GM21381 (cell line): Measurements from ENCODE around the gene ZNF148.
"Not testable (repeated sequence)": the region's sequence is repeated elsewhere in the genome, so short reads cannot be mapped to it uniquely, and the experiment has no call there.

ENCODE experiments used
- ATAC-seq: cut with Tn5 transposase; IDR thresholded peaks from one replicate; pipeline ENCODE4 v1.9.1; 2021; ENCODE audit warnings: mild to moderate bottlenecking, moderate library complexity; ENCODE audit not compliant: unreplicated experiment

The ZNF148 gene, protein sequence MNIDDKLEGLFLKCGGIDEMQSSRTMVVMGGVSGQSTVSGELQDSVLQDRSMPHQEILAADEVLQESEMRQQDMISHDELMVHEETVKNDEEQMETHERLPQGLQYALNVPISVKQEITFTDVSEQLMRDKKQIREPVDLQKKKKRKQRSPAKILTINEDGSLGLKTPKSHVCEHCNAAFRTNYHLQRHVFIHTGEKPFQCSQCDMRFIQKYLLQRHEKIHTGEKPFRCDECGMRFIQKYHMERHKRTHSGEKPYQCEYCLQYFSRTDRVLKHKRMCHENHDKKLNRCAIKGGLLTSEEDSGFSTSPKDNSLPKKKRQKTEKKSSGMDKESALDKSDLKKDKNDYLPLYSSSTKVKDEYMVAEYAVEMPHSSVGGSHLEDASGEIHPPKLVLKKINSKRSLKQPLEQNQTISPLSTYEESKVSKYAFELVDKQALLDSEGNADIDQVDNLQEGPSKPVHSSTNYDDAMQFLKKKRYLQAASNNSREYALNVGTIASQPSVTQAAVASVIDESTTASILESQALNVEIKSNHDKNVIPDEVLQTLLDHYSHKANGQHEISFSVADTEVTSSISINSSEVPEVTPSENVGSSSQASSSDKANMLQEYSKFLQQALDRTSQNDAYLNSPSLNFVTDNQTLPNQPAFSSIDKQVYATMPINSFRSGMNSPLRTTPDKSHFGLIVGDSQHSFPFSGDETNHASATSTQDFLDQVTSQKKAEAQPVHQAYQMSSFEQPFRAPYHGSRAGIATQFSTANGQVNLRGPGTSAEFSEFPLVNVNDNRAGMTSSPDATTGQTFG

DNA sequence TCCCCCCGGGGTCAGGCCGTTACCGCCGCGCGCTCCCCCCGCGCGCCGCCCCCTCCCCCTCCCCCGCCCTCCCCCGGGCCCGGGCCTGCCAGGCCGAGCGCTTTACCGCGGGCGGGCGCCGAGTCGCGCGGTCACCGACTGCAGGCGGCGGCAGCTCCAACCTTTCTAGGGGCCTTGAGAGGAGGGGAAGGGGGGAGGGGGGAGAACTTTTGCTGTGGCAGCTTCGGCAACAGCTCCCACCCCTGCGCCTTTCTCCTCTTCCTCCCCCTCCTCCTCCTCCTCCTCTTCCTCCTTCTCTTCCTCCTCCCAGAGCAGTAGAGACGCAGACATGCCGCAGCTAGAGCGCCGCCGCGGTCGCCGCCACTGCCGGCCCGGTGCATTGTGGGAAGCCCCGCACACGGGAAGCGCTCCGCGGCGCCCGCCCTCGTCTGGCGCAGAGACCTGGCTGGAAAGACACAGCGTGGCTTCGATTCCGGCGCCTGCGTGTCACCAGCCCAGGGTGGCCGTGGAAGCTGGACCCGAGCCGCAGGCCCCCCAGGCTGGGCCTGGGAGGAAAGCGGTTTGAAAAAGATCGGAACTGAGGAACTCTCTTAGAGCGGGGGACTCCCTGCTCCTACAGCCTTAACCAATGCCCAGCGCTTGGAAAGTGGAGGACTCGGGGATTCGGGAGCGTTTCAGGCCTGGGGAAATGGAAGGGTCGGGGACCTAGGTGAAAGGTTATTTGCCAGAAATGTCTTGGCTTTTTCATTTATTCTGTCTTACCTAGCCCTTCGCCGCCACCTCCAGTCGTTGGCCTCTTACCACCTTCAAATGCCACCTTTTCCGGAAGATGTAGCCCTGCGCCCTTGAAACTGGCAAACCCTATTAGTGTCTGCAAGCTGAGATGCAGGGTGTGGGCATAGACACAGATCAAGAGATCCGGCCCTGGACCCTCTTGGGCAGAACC lies at the start of gene ZNF148:
Gene ZNF148, minus strand, starts transcription at position 330 of the 946 bp plus-strand sequence. CDS start 61,685 bp downstream, outside the sequence.
- peak; percentile 84 for ATAC-seq

DNA sequence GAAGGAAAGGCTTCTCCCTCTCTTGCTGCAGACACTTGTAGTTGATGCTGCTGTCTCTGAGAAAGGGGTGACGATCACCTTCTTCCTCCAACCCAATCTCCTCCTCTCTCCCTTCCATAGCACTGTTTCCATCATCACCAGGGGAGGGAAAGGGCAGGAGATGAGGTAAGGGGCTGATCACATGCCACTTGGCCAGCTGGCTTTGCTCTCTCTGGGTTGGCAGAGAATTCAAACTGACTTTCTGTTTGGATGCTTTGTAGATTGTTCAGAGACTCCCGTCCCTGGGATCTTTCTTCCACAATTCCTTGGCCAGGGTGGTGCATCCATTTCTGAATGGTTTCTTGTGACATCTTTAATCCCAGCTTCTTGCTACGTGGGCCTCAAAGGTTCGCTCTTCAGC lies 43.2 kb upstream of the ZNF148 start:
- no peak for ATAC-seq

DNA sequence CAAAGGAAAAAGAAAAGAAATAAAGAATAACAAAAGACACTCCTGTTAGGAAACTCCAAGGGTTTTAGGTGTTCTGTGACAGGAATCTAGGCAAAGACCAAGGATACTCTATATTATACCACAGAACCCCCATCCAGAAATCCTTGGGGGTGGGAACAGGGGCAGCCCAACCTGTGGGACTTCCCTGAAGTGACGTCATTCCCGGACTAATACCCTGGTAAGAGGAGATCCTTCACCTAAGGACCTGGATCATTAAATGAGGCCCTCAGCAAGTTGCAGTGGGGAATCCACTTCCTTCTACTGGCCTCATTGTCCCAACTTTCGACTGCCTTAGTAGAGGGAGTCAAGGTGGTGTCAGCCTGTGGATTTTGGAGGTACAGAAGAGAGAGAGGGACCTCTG lies 41.1 kb upstream of the ZNF148 start:
- ATAC-seq, result no peak

DNA sequence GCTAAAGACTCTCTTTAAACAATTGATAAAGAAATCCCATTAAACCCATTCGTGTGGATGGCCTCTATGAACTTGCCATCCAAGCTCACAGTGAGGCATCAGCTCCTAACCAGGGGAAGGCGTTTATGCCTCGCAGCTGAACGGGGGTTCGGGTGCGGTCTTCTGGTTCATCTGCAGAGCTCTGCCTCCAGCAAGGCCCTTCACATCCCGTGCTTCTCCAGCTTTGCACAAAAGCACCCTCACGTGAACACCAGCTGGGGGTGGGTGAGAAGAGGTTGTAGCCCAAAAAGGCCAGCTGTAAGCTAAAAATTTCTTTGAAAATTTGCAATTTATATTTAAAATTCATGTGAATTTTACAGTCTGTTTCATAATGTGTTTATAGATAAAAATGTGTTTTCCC lies 39.5 kb upstream of the ZNF148 start:
- ATAC-seq, result no peak

DNA sequence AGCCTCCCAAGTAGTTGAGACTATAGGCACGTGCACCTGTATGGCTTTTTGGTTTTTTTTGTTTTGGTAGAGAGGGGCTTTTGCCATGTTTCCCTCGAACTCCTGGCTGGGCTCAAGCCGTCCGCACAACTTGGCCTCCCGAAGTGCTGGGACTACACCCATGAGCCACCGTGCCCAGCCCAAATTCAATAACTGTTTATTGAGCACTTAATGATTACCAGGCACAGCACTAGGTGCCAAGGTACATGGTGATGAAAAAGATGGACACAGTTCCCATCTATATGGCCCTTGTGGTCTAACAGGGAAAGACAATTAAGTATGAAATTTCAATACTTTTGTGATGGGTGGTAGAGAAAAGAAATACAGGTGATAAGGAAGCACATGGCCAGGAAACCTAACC lies 35.8 kb upstream of the ZNF148 start:
- ATAC-seq, result no peak

DNA sequence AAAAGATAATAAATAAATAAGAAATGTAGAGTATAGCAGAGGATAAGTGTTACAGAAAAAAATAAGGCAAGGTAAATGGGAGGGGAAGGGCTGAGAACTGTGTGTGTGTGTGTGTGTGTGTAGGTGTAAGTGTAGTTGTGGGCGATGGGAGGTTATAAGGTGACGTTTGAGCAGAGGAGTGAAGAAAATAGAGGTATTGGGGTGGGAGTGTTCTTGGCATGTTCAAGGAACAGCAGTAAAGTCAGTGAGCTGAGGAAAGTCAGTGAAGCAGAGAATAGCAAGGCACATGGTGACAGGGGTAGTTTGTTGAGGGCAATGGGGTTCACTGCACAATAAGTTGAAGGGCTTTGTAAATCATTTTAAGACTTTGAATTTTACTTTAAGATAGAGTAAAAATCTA lies 30.9 kb upstream of the ZNF148 start:
- ATAC-seq, result no peak

DNA sequence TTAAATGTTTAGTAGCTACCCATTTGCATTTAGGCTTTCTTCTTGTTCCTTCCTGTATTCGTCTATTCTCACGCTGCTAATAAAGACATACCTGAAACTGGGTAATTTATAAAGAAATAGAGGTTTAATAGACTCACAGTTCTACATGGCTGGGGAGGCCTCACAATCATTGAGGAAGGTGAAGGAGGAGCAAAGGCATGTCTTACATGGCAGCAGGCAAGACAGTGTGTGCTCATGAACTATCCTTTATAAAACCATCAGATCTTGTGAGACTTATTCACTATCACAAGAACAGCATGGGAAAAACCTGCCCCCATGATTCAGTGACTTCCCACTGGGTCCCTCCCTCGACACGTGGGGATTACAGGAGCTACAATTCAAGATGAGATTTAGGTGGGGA lies 30.4 kb upstream of the ZNF148 start:
- ATAC-seq, result not testable (repeated sequence)

DNA sequence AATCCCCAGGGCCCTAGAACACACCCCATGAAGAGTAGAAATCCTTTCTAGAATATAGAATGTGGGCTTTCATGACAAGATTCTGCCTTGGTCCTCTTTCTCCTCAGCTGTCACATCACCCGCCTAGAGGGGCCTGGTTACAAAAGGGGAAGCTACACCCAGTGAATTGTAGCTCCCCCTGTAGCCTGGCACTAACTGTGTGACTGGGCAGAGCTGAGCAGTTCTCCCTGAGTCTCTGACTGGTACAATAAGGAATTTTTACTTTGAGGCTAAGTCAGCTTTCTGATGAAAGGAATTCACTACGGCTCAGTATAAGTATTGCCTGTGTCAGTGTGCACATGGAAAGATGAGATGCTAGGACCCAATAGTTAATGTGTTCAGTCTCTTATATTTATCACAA lies 28.7 kb upstream of the ZNF148 start:
- ATAC-seq, result no peak

DNA sequence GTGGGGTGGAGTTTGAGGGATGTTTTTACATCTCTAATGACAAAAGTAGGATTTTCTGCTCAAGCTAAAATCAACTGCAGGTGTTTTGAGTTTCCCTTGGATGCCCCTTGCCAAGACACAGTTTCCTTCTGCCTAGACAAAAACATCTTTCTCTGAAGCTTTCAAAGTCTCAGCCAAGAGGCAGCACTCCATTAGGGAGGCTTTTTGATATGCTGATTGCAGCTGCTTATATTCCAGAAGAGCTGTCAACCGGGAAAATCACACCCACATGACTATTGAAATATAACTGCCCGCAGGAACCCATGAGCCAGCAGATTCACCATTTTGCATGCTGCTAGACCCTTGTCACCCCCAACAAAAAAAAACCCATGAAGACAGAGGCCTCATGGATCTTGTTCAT lies 27.5 kb upstream of the ZNF148 start:
- ATAC-seq, result no peak

DNA sequence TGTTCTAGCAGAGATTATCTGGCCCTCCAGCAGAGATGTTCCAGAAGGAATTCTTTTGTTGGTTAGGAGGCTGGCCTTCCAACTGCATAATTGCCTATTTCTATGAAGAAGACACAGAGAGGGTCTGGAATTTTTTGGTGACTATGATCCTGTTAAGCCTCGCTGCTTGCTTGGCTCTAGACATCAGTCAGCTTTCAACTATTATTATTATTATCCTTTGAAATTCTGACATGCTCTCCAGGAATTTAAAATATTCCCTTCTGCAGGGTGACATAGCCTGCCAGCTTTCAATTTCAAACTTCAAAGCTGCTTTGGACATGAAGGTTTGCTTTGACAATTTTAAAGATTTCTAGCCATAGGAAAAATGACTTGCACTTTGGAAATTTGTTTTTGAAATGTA lies 26.3 kb upstream of the ZNF148 start:
- no peak for ATAC-seq

DNA sequence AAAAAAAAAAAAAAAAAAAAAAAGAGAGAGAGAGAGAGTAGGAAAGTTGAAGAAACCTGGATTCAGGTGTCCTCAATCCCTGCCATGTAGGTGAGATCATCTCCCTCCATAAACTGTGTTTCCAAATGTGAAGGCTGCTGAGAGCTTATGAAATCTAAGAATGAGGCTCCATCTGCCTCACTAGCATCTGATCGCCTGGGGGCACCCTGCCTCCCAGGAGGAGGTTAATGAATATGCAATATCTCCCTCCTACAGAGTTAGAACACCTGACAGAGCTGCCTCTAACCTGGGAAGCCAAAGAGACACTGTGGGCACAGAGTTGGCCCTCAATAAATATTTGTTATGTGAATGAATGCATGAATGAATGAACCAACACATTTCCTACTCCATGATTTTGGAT lies 23.8 kb upstream of the ZNF148 start:
- no peak for ATAC-seq

DNA sequence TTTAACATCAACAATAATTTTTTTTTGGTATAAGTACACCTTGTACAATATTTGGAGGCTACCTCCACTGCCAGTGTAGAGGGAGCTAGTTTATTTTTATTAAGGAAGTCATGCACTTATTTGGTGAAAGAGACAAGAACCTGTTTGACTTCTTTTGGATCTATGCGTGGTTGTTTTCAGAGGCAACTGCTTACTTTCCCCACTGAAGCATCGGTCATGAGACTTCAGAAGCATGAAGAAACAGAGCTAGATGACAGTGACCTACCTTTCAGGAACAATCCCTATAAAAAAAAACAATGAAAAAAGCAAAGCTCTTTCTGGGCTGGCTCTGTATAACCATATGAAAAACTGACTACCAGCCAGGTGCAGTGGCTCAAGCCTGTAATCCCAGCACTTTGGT lies 20.0 kb upstream of the ZNF148 start:
- no peak for ATAC-seq

DNA sequence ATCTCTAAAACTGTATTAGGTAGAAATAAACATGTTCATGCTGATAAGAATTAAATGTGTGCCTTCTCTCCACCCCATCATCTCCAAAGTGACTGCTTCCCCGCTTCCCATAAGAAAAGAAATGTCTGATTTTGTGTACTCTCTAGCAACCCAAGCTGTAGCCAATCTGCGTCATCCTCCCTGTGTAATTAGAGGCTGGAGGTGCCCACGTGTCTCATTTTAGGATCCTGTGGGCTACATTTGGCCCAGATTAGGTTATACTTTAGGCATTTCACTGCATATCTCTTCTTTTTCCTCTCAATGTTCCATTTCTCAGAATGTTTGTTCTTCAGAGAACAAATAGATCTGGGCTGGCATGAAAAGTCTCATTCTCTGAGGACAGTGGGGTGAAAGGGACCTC lies 19.3 kb upstream of the ZNF148 start:
- ATAC-seq, result no peak

DNA sequence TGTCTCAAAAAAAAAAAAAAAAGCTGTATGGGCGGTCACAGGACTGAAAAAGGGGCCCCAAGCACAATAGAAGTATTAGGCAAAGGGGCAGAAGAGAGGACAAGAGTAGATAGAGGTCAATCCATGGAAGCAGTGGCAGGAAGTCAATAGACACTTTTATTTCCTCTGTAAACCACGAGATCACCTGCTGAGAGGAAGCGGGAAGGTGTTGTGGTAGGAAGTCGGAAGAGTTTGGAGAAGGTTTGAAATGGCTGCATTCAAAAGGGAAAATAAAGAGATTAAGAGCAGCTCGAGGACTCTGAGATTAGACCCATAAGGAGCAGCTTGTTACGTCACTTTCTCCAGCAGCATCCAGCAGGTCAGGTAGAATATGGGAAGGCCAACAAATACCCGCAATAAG lies 14.2 kb upstream of the ZNF148 start:
- no peak for ATAC-seq

DNA sequence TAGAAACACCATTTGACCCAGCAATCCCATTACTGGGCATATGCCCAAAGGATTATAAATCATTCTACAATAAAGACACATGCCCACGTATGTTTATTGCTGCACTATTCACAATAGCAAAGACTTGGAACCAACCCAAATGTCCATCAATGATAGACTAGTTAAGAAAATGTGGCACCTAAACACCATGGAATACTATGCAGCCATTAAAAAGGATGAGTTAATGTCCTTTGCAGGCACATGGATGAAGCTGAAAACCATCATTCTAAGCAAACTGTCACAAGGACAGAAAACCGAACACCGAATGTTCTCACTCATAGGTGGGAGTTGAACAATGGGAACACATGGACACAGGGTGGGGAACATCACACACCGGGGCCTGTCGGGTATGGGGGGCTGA lies 13.2 kb upstream of the ZNF148 start:
- ATAC-seq, result not testable (repeated sequence)

DNA sequence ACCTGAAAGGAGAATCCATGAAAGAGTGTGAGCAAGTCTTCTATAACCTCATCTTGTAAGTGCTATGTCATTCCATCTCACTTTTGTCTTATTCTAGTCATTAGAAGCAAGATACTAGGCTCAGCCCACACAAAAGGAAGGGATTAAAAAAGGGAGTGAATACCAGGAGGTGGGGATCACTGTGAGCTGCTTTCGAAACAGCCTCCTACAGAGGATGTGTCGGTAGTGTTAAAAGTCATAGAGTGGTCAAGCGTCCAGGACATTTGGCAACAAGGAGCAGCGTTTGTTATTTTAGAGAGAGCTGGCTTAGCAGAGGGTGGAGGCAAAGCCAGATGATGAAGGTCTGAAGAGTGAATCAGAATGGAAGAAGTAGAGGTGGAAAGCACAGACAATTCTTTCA lies 11.7 kb upstream of the ZNF148 start:
- no peak for ATAC-seq

DNA sequence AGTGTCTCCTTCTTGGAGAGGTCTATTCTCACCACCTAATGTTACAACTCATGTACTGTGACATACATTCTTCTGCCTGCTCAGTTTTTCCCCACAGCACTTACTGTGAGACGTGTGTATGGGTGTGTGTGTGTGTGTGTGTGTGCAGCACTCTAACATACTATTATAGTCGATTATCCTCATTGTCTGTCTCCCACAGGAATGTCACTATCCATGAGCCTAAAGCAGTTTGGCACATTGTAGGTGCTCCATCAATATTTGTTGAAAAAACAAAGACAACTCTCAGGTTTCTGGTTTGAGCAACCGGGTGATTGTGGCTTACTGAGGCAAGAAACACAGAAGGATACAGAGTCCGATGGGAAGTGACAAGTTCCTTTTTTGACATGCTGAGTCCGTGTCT lies 8.6 kb upstream of the ZNF148 start:
- ATAC-seq, result no peak

DNA sequence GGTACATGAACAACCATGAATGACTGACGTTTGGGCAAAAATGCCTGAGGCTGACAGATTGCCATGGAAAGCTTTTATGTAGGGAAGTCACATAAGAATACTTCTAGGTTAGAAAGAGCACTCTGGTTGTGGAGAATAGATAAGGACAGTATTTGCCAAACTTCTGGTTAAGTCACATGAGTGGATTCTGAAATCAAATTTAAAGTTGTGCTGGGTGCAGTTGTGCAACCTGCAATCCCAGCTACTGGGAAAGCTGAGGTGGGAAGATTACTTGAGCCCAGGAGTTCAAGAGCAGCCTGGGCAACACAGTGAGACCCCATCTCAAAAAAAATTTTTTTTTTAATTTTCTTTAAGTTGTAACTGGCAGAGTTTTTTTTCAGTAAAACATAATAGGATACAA lies 7.2 kb upstream of the ZNF148 start:
- ATAC-seq, result no peak

DNA sequence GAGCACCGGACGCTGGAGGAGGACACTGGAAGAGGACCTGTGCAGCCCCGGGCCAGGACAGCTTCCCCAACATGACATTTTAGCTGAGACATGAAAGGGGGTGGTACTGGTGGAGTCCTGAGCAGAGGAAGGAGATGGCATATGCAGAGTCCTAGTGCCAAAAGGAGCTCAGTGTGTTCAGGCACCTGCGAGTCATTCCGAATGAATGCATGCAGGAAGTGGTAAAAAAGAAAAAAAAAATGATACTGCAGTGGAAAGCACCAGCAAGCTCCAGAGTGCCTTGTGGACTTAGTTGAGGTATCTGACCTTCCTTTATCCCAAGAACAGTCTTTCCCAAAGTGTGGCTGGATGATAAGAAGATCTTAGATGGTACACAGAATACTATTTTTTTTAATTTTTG lies 6.6 kb upstream of the ZNF148 start:
- no peak for ATAC-seq

DNA sequence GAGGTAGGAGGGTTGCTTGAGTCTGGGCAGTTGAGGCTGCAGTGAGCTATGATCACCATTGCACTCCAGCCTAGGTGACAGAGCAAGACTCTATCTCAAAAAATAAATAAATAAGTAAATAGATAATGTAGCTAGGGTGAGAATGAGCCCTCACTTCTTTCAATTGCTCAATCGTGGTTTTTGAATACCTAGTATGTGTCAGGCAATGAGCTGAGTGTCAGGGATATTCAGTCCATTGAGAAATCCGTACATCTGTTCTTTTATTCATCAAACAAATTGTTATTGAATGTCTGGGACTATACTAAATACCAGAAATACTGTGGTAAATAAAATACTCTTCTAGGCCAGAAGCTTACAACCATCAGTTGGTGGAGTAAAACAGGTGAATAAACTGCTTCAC lies 6.2 kb upstream of the ZNF148 start:
- no peak for ATAC-seq

DNA sequence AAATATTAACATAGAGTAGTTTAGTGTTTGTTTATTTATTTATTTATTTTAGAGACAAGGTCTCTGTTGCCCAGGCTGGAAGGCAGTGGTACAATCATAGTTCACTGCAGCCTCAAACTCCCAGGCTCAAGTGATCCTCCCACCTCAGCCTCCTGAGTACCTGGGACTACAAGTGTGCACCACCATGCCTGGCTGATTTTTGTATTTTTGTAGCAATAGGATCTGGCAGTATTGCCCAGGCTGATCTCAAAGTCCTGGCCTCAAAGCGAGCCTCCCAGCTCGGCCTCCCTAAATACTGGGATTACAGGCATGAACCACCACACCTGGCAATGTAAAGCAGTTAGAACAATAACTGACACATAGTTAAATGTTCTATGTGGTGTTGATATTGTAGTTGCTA lies 4.4 kb upstream of the ZNF148 start:
- no peak for ATAC-seq
